ENCODE measurements around the gene SMAD4.

DNA sequence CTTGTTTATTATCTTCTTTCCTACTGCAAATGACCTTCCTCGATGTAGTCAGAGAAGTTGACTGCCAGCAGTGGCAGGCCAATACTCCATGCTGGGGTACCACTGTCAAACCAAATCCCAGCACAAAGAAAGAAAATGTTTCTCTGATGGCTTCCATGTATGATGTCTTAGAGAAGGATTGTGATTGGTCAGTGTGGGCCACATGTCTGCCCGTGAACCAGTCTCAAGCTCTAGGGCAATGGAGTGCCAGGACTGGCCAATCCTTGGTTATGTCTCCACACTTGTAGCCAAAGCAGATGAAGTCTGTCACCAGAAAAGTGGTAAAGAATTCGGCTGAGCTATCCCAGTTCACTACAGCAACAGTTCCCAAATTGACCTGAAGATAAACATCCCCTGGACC is 17.6 kb upstream of the SMAD4 start:
- TF ChIP-seq, protein P1, sequence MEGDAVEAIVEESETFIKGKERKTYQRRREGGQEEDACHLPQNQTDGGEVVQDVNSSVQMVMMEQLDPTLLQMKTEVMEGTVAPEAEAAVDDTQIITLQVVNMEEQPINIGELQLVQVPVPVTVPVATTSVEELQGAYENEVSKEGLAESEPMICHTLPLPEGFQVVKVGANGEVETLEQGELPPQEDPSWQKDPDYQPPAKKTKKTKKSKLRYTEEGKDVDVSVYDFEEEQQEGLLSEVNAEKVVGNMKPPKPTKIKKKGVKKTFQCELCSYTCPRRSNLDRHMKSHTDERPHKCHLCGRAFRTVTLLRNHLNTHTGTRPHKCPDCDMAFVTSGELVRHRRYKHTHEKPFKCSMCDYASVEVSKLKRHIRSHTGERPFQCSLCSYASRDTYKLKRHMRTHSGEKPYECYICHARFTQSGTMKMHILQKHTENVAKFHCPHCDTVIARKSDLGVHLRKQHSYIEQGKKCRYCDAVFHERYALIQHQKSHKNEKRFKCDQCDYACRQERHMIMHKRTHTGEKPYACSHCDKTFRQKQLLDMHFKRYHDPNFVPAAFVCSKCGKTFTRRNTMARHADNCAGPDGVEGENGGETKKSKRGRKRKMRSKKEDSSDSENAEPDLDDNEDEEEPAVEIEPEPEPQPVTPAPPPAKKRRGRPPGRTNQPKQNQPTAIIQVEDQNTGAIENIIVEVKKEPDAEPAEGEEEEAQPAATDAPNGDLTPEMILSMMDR (conservative IDR thresholded peaks at IDR 0.05; ENCODE audit: low read length), result no peak
- TF ChIP-seq EZH2phosphoT487 (IDR thresholded peaks at IDR 0.05; ENCODE audit: borderline replicate concordance), result no peak
